Endothelial cell of umbilical vein (primary cell): ENCODE data around the gene CFAP20DC. TPM values are rescaled to one million over a fixed set of nuclear protein-coding genes. Genes with fewer than 3 reads are reported as not detected.
"Not testable (repeated sequence)": the region's sequence is repeated elsewhere in the genome, so short reads cannot be mapped to it uniquely, and the experiment has no call there.

Source experiments
- BruUV-seq: library from RNA; stranded (reverse); fragments of 400-500 nt; replicated peaks from 2 replicates; lab custom pipeline; 2021; lab: Mats Ljungman, UMichigan
- CTCF ChIA-PET: fragments of 300-600, 350-600 bp; sonication (Branson Sonifier 250); formaldehyde crosslinking; loops from one replicate; lab custom pipeline; 2021; ENCODE audit warnings: antibody characterized with exemption, inconsistent platforms; lab: Charles Lee
- POLR2A ChIA-PET: fragments of 300-600, 350-600 bp; sonication (Branson Sonifier 250); formaldehyde crosslinking; loops from one replicate; lab custom pipeline; 2021; ENCODE audit warnings: antibody characterized with exemption, inconsistent platforms; lab: Charles Lee
- DNase-seq: peaks from one replicate; pipeline ENCODE4 v3.0.0-alpha.2; 2011; ENCODE audit warnings: low read depth, low spot score
- FAIRE-seq: peaks from 2 replicates; lab custom pipeline; 2011; peaks lifted over from hg19 to GRCh38; lab: Jason Lieb, UNC
- H2AFZ ChIP-seq: 2 replicates; pipeline ENCODE4 v1.6.0; 2012; ENCODE audit warnings: low read depth, low read length, control low read depth, inconsistent platforms
- H3K27ac ChIP-seq: 2 replicates; pipeline ENCODE4 v1.5.1; 2011; ENCODE audit warnings: low read depth, mild to moderate bottlenecking, control low read depth, low read length, moderate library complexity; ENCODE audit not compliant: insufficient read depth
- H3K27me3 ChIP-seq, 2 experiments: 2 replicates each; pipeline versions ENCODE4 v1.6.0 to v1.6.1; 2011; ENCODE audit warnings: low read length in 2 of 2, mixed read lengths in 1 of 2; ENCODE audit not compliant: control insufficient read depth in 2 of 2, insufficient read depth in 2 of 2
- H3K36me3 ChIP-seq, 2 experiments: 2 replicates in 1 of 2; 3 replicates in 1 of 2; pipeline ENCODE4 v1.5.1; 2011; ENCODE audit warnings: low read length in 2 of 2, mild to moderate bottlenecking in 1 of 2, moderate library complexity in 1 of 2; ENCODE audit not compliant: control insufficient read depth in 2 of 2, insufficient read depth in 2 of 2; ENCODE audit errors: extremely low read depth in 1 of 2
- H3K4me1 ChIP-seq: 3 replicates; pipeline ENCODE4 v1.5.1; 2011; ENCODE audit warnings: mild to moderate bottlenecking, low read length; ENCODE audit not compliant: control insufficient read depth, insufficient read depth; ENCODE audit errors: extremely low read depth
- H3K4me2 ChIP-seq: 2 replicates; pipeline ENCODE4 v1.6.1; 2011; ENCODE audit warnings: low read length, control low read depth, mixed read lengths; ENCODE audit not compliant: insufficient read depth
- H3K4me3 ChIP-seq, 3 experiments: fragments of 200-600 bp in 1 of 3; sonication (generic), shearing (Covaris generic) in 1 of 3; replicated peaks in 1 of 3; 2 replicates each; pipeline ENCODE4 v1.5.1; 2011 to 2016; ENCODE audit warnings: control low read depth in 3 of 3, low read length in 3 of 3, mild to moderate bottlenecking in 2 of 3, inconsistent platforms in 1 of 3, low read depth in 1 of 3, moderate library complexity in 1 of 3; ENCODE audit not compliant: insufficient read depth in 1 of 3
- H3K79me2 ChIP-seq: 2 replicates; pipeline ENCODE4 v1.6.0; 2012; ENCODE audit warnings: low read length, inconsistent platforms; ENCODE audit not compliant: control insufficient read depth, insufficient read depth
- H3K9ac ChIP-seq: replicated peaks from 2 replicates; pipeline ENCODE3; 2011; ENCODE audit warnings: low read length, control low read depth; ENCODE audit not compliant: insufficient read depth; ENCODE audit errors: extremely low read depth
- H3K9me1 ChIP-seq: replicated peaks from 3 replicates; pipeline ENCODE4 v1.6.0; 2011; ENCODE audit warnings: mild to moderate bottlenecking, low read length; ENCODE audit not compliant: control insufficient read depth, insufficient read depth; ENCODE audit errors: extremely low read depth
- H3K9me3 ChIP-seq: replicated peaks from 2 replicates; pipeline ENCODE4 v1.5.1; 2012; ENCODE audit warnings: low read length, inconsistent platforms; ENCODE audit not compliant: control insufficient read depth, insufficient read depth
- H4K20me1 ChIP-seq: replicated peaks from 2 replicates; pipeline ENCODE3; 2011; ENCODE audit warnings: mild to moderate bottlenecking, low read length; ENCODE audit not compliant: control insufficient read depth, insufficient read depth; ENCODE audit errors: extremely low read depth
- POLR2A ChIP-seq: IDR thresholded peaks from 2 replicates; pipeline ENCODE4 v1.6.1; 2012; ENCODE audit warnings: low read depth, mild to moderate bottlenecking, control low read depth, low read length
- dilution Hi-C: fragments of 300-500 bp; cut with MboI; formaldehyde crosslinking; loops from one replicate; pipeline ENCODE4 v1.15.0; 2019; ENCODE audit warnings: low sequenced_read_pairs; ENCODE audit not compliant: extremely low pct_ligation_motif_present
- intact Hi-C: fragments of 100-400 bp; cut with micrococcal nuclease; formaldehyde crosslinking; loops from one replicate; pipeline ENCODE4 v1.10.0; 2022
- polyA plus RNA-seq, 4 experiments: library from polyadenylated mRNA; depleted of rRNA in 3 of 4; stranded (reverse) in 3 of 4; unstranded in 1 of 4; fragments of >200 nt; gene quantifications; 2 replicates each; pipeline versions ENCODE4 v1.2.1 to v1.2.3, GENCODE V29; 2011 to 2012; ENCODE audit warnings: missing spikeins in 1 of 4
- total RNA-seq: library from RNA; stranded (reverse); gene quantifications from 2 replicates; pipeline ENCODE4 v1.2.3, GENCODE V29; 2021
- TF ChIP-seq, protein P1 (sequence below), 2 donors: IDR thresholded peaks; 1 replicate in 1 of 2; 2 replicates in 1 of 2; pipeline ENCODE4 v1.5.1; 2011; ENCODE audit warnings: low read length in 2 of 2, mild to moderate bottlenecking in 2 of 2, moderate library complexity in 2 of 2, control low read depth in 1 of 2, inconsistent platforms in 1 of 2, low read depth in 1 of 2; ENCODE audit not compliant: insufficient read depth in 1 of 2; ENCODE audit errors: extremely low read depth in 1 of 2

Gene CFAP20DC
- total and polyA plus RNA-seq, 2 donors (not counting 3 experiments of a cell fraction or from before 2014, with no cell fraction given): 0.92 to 2.1 TPM

- ChIA-PET CTCF (interaction anchor here (0.6 to 4.3 kb wide), 43 partner anchors 9 to 497 kb away, joined by 3 to 168 read pairs (median 4); no protein-coding TSS in a partner anchor), POLR2A (no interaction called here)
- Histone ChIP-seq H3K9ac (no peak overlapping the region), H4K20me1 (no peaks in the 10 kb centered on the region), H3K4me2 (no peak overlapping the region), H2AFZ (no peak overlapping the region), H3K27ac (no peak overlapping the region), H3K9me1 (no peaks in the 10 kb centered on the region), H3K36me3 (no peaks in the 10 kb centered on the region), H3K79me2 (no peaks in the 10 kb centered on the region), H3K4me1 (peaks cover 6% of the 10 kb centered on the region), H3K4me3 (no peak overlapping the region), H3K9me3 (no peaks in the 10 kb centered on the region), H3K27me3 (no peaks in the 10 kb centered on the region)
- FAIRE-seq: peak; percentile 73
- TF ChIP-seq, protein P1, sequence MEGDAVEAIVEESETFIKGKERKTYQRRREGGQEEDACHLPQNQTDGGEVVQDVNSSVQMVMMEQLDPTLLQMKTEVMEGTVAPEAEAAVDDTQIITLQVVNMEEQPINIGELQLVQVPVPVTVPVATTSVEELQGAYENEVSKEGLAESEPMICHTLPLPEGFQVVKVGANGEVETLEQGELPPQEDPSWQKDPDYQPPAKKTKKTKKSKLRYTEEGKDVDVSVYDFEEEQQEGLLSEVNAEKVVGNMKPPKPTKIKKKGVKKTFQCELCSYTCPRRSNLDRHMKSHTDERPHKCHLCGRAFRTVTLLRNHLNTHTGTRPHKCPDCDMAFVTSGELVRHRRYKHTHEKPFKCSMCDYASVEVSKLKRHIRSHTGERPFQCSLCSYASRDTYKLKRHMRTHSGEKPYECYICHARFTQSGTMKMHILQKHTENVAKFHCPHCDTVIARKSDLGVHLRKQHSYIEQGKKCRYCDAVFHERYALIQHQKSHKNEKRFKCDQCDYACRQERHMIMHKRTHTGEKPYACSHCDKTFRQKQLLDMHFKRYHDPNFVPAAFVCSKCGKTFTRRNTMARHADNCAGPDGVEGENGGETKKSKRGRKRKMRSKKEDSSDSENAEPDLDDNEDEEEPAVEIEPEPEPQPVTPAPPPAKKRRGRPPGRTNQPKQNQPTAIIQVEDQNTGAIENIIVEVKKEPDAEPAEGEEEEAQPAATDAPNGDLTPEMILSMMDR (IDR thresholded peaks at IDR 0.05; ENCODE audit: extremely low read depth in 1 of 2, insufficient read depth in 1 of 2, low read depth in 1 of 2, low read length in 2 of 2): peak; percentile 53 to 73
- no peak for TF ChIP-seq POLR2A
- dilution Hi-C loops (no loop called here), intact Hi-C loops (loop anchor here (1.0 to 10.0 kb wide), 5 partner anchors 59 to 493 kb away; no protein-coding TSS in a partner anchor)
- no TSS peak for BruUV-seq
- DNase-seq: peak; percentile 44
Observed at GRCh38 chr3:59052803-59053411, 3.1 kb upstream of the CFAP20DC start.

DNA sequence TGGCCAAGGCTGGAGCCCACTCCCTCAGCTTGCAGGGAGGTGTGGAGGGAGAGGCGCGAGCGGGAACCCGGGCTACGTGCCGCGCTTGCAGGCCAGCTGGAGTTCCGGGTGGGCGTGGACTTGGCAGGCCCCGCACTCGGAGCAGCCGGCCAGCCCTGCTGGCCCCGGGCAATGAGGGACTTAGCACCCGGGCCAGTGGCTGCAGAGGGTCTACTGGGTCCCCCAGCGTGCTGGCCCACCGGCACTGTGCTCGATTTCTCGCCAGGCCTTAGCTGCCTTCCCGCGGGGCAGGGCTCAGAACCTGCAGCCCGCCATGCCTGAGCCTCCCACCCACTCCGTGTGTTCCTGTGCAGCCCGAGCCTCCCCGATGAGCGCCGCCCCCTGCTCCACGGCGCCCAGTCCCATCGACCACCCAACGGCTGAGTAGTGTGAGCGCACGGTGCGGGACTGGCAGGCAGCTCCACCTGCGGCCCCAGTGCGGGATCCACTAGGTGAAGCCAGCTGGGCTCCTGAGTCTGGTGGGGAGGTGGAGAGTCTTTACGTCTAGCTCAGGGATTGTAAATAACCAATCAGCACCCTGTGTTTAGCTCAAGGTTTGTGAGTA lies 1.1 kb upstream of the CFAP20DC start:
- POLR2A ChIA-PET, H4K20me1 ChIP-seq, H3K4me2 ChIP-seq, H3K9me3 ChIP-seq, H3K79me2 ChIP-seq, BruUV-seq, H3K27me3 ChIP-seq, H3K36me3 ChIP-seq, H3K4me1 ChIP-seq, DNase-seq, H3K9me1 ChIP-seq, H3K27ac ChIP-seq, H3K9ac ChIP-seq, dilution Hi-C loops, H2AFZ ChIP-seq, FAIRE-seq, H3K4me3 ChIP-seq: not testable (repeated sequence)
- intact Hi-C loops: loop anchor here (10.0 kb wide), 1 partner anchor 316 kb away; no protein-coding TSS in a partner anchor
- CTCF ChIA-PET: interaction anchor here (1.1 to 4.3 kb wide), 5 partner anchors 11 to 482 kb away, joined by 3 to 168 read pairs (median 67); no protein-coding TSS in a partner anchor
